ENCODE measurements around the gene TEDC2.

TEDC2 gene

GRCh38 chr16:2511128-2511800 is 51.4 kb downstream of the TEDC2 start:
- peak overlapping the region; percentile 2 for H3K4me3 ChIP-seq (ENCODE audit: insufficient read length, low read depth)

GRCh38 chr16:2511996-2512734 is 52.3 kb downstream of the TEDC2 start:
- peaks cover 17% of the 10 kb centered on the region for H3K36me3 ChIP-seq (ENCODE audit: insufficient read depth, insufficient read length, low read length)
- no peak for TF ChIP-seq SUZ12 (IDR thresholded peaks at IDR 0.05; ENCODE audit: extremely low read depth, insufficient read depth, insufficient read length)
- TF ChIP-seq ZNF274 (IDR thresholded peaks at IDR 0.05; ENCODE audit: low read depth, low read length) = no peak
- no peak for TF ChIP-seq YY1 (IDR thresholded peaks at IDR 0.05; ENCODE audit: insufficient read depth, insufficient read length)
- H3K9ac ChIP-seq (ENCODE audit: insufficient read length, low read depth) = peak overlapping the region; percentile 90
- H3K4me1 ChIP-seq (ENCODE audit: insufficient read depth, insufficient read length) = peaks cover 31% of the 10 kb centered on the region
- no peaks in the 10 kb centered on the region for H3K9me3 ChIP-seq (ENCODE audit: insufficient read depth, low read length)
- no peak for DNase-seq (ENCODE audit: low read depth, low spot score)
- H3K4me3 ChIP-seq (ENCODE audit: insufficient read length, low read depth) = no peak overlapping the region
- no peaks in the 10 kb centered on the region for H3K27me3 ChIP-seq (ENCODE audit: insufficient read depth, insufficient read length)

More at GRCh38 chr16:2511128-2511800, 51.4 kb downstream of the TEDC2 start:
- Histone ChIP-seq H3K36me3 (ENCODE audit: insufficient read depth, insufficient read length, low read length) (peaks cover 8% of the 10 kb centered on the region), H3K27me3 (ENCODE audit: insufficient read depth, insufficient read length) (no peaks in the 10 kb centered on the region), H3K4me1 (ENCODE audit: insufficient read depth, insufficient read length) (peaks cover 31% of the 10 kb centered on the region), H3K9ac (ENCODE audit: insufficient read length, low read depth) (peak overlapping the region; percentile 16), H3K9me3 (ENCODE audit: insufficient read depth, low read length) (no peaks in the 10 kb centered on the region)
- DNase-seq (ENCODE audit: low read depth, low spot score) = no peak
- no peak for TF ChIP-seq SUZ12 (IDR thresholded peaks at IDR 0.05; ENCODE audit: extremely low read depth, insufficient read depth, insufficient read length)
- no peak for TF ChIP-seq ZNF274 (IDR thresholded peaks at IDR 0.05; ENCODE audit: low read depth, low read length)
- TF ChIP-seq YY1 (IDR thresholded peaks at IDR 0.05; ENCODE audit: insufficient read depth, insufficient read length) = no peak

GRCh38 chr16:2512735-2513404 is 53.0 kb downstream of the TEDC2 start:
- Histone ChIP-seq H3K4me3 (ENCODE audit: insufficient read length, low read depth) (peak overlapping the region; percentile 91), H3K36me3 (ENCODE audit: insufficient read depth, insufficient read length, low read length) (peaks cover 19% of the 10 kb centered on the region), H3K27me3 (ENCODE audit: insufficient read depth, insufficient read length) (no peaks in the 10 kb centered on the region), H3K4me1 (ENCODE audit: insufficient read depth, insufficient read length) (peaks cover 31% of the 10 kb centered on the region), H3K9ac (ENCODE audit: insufficient read length, low read depth) (peak overlapping the region; percentile 90), H3K9me3 (ENCODE audit: insufficient read depth, low read length) (no peaks in the 10 kb centered on the region)
- TF ChIP-seq SUZ12 (IDR thresholded peaks at IDR 0.05; ENCODE audit: extremely low read depth, insufficient read depth, insufficient read length) = no peak
- TF ChIP-seq ZNF274 (IDR thresholded peaks at IDR 0.05; ENCODE audit: low read depth, low read length) = no peak
- no peak for TF ChIP-seq YY1 (IDR thresholded peaks at IDR 0.05; ENCODE audit: insufficient read depth, insufficient read length)
- DNase-seq (ENCODE audit: low read depth, low spot score) = no peak

GRCh38 chr16:2513405-2514332 is 53.8 kb downstream of the TEDC2 start, which contains the start of gene ATP6V0C:
TSS of gene ATP6V0C (plus strand) at chr16:2513952. CDS start at chr16:2514104, 152 bp downstream.
- Histone ChIP-seq H3K4me1 (ENCODE audit: insufficient read depth, insufficient read length) (peaks cover 31% of the 10 kb centered on the region), H3K9me3 (ENCODE audit: insufficient read depth, low read length) (no peaks in the 10 kb centered on the region), H3K9ac (ENCODE audit: insufficient read length, low read depth) (peak within 1 kb of the TSS; percentile 96), H3K36me3 (ENCODE audit: insufficient read depth, insufficient read length, low read length) (peaks cover 26% of the 10 kb centered on the region), H3K27me3 (ENCODE audit: insufficient read depth, insufficient read length) (no peaks in the 10 kb centered on the region), H3K4me3 (ENCODE audit: insufficient read length, low read depth) (peak within 1 kb of the TSS; percentile 91)
- no peak for TF ChIP-seq SUZ12 (IDR thresholded peaks at IDR 0.05; ENCODE audit: extremely low read depth, insufficient read depth, insufficient read length)
- TF ChIP-seq YY1 (IDR thresholded peaks at IDR 0.05; ENCODE audit: insufficient read depth, insufficient read length) = peak; percentile 83
- no peak for TF ChIP-seq ZNF274 (IDR thresholded peaks at IDR 0.05; ENCODE audit: low read depth, low read length)
- DNase-seq (ENCODE audit: low read depth, low spot score) = peak; percentile 84
